Stomach (tissue), 4 donors: ENCODE results near the gene MINDY3.
"Not testable (repeated sequence)": the region's sequence is repeated elsewhere in the genome, so short reads cannot be mapped to it uniquely, and the experiment has no call there.

Source experiments
- EP300 ChIP-seq: sonication (generic); formaldehyde crosslinking; IDR thresholded peaks from one replicate; pipeline ENCODE4 v1.6.1; 2017; ENCODE audit warnings: antibody characterized with exemption
- POLR2A ChIP-seq, 4 donors: fragments of 450-650 bp; IDR thresholded peaks; one replicate each; pipeline ENCODE4 v1.6.1; 2016; ENCODE audit warnings: antibody characterized with exemption in 4 of 4, control low read depth in 2 of 4, mild to moderate bottlenecking in 1 of 4, moderate library complexity in 1 of 4
- POLR2AphosphoS5 ChIP-seq, 3 donors: sonication (generic); formaldehyde crosslinking; IDR thresholded peaks; one replicate each; pipeline ENCODE4 v1.6.1; 2016; ENCODE audit warnings: antibody characterized with exemption in 3 of 3
- TF ChIP-seq, protein P1 (sequence below), 7 experiments: fragments of 450-650 bp in 4 of 7; fragments of 200-600 bp in 3 of 7; sonication (generic) in 3 of 7; IDR thresholded peaks; one replicate each; pipeline ENCODE4 v1.5.1; 2016 to 2019; ENCODE audit warnings: antibody characterized with exemption in 7 of 7, control low read depth in 2 of 7, mild to moderate bottlenecking in 1 of 7

DNA sequence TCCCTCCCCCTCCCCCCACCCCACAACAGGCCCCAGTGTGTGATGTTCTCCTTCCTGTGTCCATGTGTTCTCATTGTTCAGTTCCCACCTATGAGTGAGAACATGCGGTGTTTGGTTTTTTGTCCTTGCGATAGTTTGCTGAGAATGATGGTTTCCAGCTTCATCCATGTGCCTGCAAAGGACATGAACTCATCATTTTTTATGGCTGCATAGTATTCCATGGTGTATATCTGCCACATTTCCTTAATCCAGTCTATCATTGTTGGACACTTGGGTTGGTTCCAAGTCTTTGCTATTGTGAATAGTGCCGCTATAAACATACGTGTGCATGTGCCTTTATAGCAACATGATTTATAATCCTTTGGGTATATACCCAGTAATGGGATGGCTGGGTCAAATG, 99.1 kb downstream of the MINDY3 start:
- TF ChIP-seq POLR2AphosphoS5 (IDR thresholded peaks at IDR 0.05); EP300; POLR2A (IDR thresholded peaks at IDR 0.05): not testable (repeated sequence)
- TF ChIP-seq, protein P1, sequence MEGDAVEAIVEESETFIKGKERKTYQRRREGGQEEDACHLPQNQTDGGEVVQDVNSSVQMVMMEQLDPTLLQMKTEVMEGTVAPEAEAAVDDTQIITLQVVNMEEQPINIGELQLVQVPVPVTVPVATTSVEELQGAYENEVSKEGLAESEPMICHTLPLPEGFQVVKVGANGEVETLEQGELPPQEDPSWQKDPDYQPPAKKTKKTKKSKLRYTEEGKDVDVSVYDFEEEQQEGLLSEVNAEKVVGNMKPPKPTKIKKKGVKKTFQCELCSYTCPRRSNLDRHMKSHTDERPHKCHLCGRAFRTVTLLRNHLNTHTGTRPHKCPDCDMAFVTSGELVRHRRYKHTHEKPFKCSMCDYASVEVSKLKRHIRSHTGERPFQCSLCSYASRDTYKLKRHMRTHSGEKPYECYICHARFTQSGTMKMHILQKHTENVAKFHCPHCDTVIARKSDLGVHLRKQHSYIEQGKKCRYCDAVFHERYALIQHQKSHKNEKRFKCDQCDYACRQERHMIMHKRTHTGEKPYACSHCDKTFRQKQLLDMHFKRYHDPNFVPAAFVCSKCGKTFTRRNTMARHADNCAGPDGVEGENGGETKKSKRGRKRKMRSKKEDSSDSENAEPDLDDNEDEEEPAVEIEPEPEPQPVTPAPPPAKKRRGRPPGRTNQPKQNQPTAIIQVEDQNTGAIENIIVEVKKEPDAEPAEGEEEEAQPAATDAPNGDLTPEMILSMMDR (IDR thresholded peaks at IDR 0.05), result not testable (repeated sequence)
